ENCODE measurements around the gene SLC35E4. TPM values are rescaled to one million over a fixed set of nuclear protein-coding genes. Genes with fewer than 3 reads are reported as not detected.

SLC35E4 gene
- total and polyA plus RNA-seq, 9 of the 15 experiments (the other 6 are each of a cell fraction or from before 2014, with no cell fraction given) = 0.06 to 2.3 (median 0.86) TPM; not detected in 1

- TF ChIP-seq ATF3 (IDR thresholded peaks at IDR 0.05) (peak; percentile 91), ATF3 (CRISPR knock-in tag; conservative IDR thresholded peaks at IDR 0.05) (0 out of 2 replicates have a peak, but pooled peaks have one; percentile 35), NFRKB (IDR thresholded peaks at IDR 0.05; ENCODE audit: low read depth) (no peak), ZNF436 (CRISPR knock-in tag; IDR thresholded peaks at IDR 0.05) (no peak), MED1 (CRISPR knock-in tag; IDR thresholded peaks at IDR 0.05; ENCODE audit: borderline replicate concordance) (no peak), CBX8 (IDR thresholded peaks at IDR 0.05; ENCODE audit: borderline replicate concordance, extremely low read depth, low read depth, low read length, poor library complexity, severe bottlenecking) (no peak), ZNF583 (CRISPR knock-in tag; IDR thresholded peaks at IDR 0.05) (no peak), SPI1 (IDR thresholded peaks at IDR 0.05; ENCODE audit: borderline replicate concordance, low read depth, low read length) (peak; percentile 92), GTF2E2 (tag; IDR thresholded peaks at IDR 0.05) (no peak), PPARD (CRISPR knock-in tag; IDR thresholded peaks at IDR 0.05) (no peak), ZNF76 (CRISPR knock-in tag; IDR thresholded peaks at IDR 0.05; ENCODE audit: borderline replicate concordance) (no peak), BRD4 (IDR thresholded peaks at IDR 0.05) (no peak), SNRNP70 (optimal IDR thresholded peaks at IDR 0.05; ENCODE audit: low read depth, low read length) (no peak), ZNF174 (CRISPR knock-in tag; IDR thresholded peaks at IDR 0.05) (no peak), NCOA2 (IDR thresholded peaks at IDR 0.05; ENCODE audit: partially characterized antibody in 2 of 2) (no peak), ZNF282 (CRISPR knock-in tag; IDR thresholded peaks at IDR 0.05) (no peak), NRF1 (conservative IDR thresholded peaks at IDR 0.05 in 1 of 2, IDR thresholded peaks at IDR 0.05 in 1 of 2) (peak; percentile 10 to 39; a peak in 2 of 4 replicates), KDM4B (IDR thresholded peaks at IDR 0.05; ENCODE audit: borderline replicate concordance in 2 of 2, low read depth in 1 of 2) (no peak), NR4A1 (CRISPR knock-in tag; IDR thresholded peaks at IDR 0.05) (no peak), NR4A1 (tag; IDR thresholded peaks at IDR 0.05) (no peak), EZH2 (IDR thresholded peaks at IDR 0.05; ENCODE audit: borderline replicate concordance, low read depth, low read length) (no peak)
- TF ChIP-seq, protein P1, sequence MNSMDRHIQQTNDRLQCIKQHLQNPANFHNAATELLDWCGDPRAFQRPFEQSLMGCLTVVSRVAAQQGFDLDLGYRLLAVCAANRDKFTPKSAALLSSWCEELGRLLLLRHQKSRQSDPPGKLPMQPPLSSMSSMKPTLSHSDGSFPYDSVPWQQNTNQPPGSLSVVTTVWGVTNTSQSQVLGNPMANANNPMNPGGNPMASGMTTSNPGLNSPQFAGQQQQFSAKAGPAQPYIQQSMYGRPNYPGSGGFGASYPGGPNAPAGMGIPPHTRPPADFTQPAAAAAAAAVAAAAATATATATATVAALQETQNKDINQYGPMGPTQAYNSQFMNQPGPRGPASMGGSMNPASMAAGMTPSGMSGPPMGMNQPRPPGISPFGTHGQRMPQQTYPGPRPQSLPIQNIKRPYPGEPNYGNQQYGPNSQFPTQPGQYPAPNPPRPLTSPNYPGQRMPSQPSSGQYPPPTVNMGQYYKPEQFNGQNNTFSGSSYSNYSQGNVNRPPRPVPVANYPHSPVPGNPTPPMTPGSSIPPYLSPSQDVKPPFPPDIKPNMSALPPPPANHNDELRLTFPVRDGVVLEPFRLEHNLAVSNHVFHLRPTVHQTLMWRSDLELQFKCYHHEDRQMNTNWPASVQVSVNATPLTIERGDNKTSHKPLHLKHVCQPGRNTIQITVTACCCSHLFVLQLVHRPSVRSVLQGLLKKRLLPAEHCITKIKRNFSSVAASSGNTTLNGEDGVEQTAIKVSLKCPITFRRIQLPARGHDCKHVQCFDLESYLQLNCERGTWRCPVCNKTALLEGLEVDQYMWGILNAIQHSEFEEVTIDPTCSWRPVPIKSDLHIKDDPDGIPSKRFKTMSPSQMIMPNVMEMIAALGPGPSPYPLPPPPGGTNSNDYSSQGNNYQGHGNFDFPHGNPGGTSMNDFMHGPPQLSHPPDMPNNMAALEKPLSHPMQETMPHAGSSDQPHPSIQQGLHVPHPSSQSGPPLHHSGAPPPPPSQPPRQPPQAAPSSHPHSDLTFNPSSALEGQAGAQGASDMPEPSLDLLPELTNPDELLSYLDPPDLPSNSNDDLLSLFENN (IDR thresholded peaks at IDR 0.05; ENCODE audit: low read depth in 2 of 2, low read length in 2 of 2) = no peak
- TF ChIP-seq, protein P2, sequence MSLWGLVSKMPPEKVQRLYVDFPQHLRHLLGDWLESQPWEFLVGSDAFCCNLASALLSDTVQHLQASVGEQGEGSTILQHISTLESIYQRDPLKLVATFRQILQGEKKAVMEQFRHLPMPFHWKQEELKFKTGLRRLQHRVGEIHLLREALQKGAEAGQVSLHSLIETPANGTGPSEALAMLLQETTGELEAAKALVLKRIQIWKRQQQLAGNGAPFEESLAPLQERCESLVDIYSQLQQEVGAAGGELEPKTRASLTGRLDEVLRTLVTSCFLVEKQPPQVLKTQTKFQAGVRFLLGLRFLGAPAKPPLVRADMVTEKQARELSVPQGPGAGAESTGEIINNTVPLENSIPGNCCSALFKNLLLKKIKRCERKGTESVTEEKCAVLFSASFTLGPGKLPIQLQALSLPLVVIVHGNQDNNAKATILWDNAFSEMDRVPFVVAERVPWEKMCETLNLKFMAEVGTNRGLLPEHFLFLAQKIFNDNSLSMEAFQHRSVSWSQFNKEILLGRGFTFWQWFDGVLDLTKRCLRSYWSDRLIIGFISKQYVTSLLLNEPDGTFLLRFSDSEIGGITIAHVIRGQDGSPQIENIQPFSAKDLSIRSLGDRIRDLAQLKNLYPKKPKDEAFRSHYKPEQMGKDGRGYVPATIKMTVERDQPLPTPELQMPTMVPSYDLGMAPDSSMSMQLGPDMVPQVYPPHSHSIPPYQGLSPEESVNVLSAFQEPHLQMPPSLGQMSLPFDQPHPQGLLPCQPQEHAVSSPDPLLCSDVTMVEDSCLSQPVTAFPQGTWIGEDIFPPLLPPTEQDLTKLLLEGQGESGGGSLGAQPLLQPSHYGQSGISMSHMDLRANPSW (CRISPR knock-in tag; IDR thresholded peaks at IDR 0.05) = no peak
Measured at GRCh38 chr22:30649430-30650007, 13.9 kb downstream of the SLC35E4 start (continued).
